Keratinocyte (primary cell): ENCODE measurements around the gene DIS3L.

Source experiments
- CTCF ChIP-seq, 3 experiments: IDR thresholded peaks in 1 of 3; conservative IDR thresholded peaks in 1 of 3; optimal IDR thresholded peaks in 1 of 3; 2 replicates in 2 of 3; 3 replicates in 1 of 3; pipeline versions ENCODE3 to v1.5.1; 2011; ENCODE audit warnings: low read length in 3 of 3, mild to moderate bottlenecking in 3 of 3, moderate library complexity in 2 of 3, control low read depth in 1 of 3, inconsistent platforms in 1 of 3; ENCODE audit not compliant: insufficient read depth in 2 of 3; ENCODE audit errors: extremely low read depth in 1 of 3
- EZH2 ChIP-seq: IDR thresholded peaks from one replicate; pipeline ENCODE4 v1.6.1; 2012; ENCODE audit warnings: inconsistent platforms, mild to moderate bottlenecking, low read length, moderate library complexity

GRCh38 chr15:66253418-66254088 lies 39.8 kb upstream of the DIS3L start, which contains the start of gene MEGF11:
- TF ChIP-seq CTCF (optimal IDR thresholded peaks at IDR 0.05 in 1 of 3, IDR thresholded peaks at IDR 0.05 in 1 of 3, conservative IDR thresholded peaks at IDR 0.05 in 1 of 3; ENCODE audit: extremely low read depth in 1 of 3, insufficient read depth in 2 of 3, low read length in 3 of 3) (no peak), EZH2 (no peak)
